Esophagus (tissue), 2 donors: ENCODE measurements around the gene RBMX2. TPM values are rescaled to one million over a fixed set of nuclear protein-coding genes. Genes with fewer than 3 reads are reported as not detected.
"Not testable (repeated sequence)": the region's sequence is repeated elsewhere in the genome, so short reads cannot be mapped to it uniquely, and the experiment has no call there.

ENCODE experiments used
- H3K27ac ChIP-seq, 2 donors: one replicate each; pipeline ENCODE4 v1.5.1; 2013; ENCODE audit warnings: low read depth in 2 of 2, mild to moderate bottlenecking in 2 of 2, inconsistent platforms in 1 of 2, low read length in 1 of 2, moderate library complexity in 1 of 2
- H3K27me3 ChIP-seq, 2 donors: one replicate each; pipeline ENCODE4 v1.6.1; 2013; ENCODE audit warnings: low read length in 2 of 2, control low read depth in 1 of 2, mild to moderate bottlenecking in 1 of 2; ENCODE audit not compliant: insufficient read depth in 2 of 2, control insufficient read depth in 1 of 2
- H3K36me3 ChIP-seq, 2 donors: one replicate each; pipeline ENCODE4 v1.6.1; 2013; ENCODE audit warnings: low read length in 1 of 2; ENCODE audit not compliant: control insufficient read depth in 2 of 2, insufficient read depth in 2 of 2
- H3K4me1 ChIP-seq, 2 donors: one replicate each; pipeline ENCODE4 v1.6.1; 2013; ENCODE audit warnings: low read length in 1 of 2; ENCODE audit not compliant: control insufficient read depth in 2 of 2, insufficient read depth in 2 of 2
- H3K4me3 ChIP-seq, 2 donors: one replicate each; pipeline ENCODE4 v1.5.1; 2013; ENCODE audit warnings: low read length in 2 of 2, mild to moderate bottlenecking in 2 of 2, low read depth in 1 of 2, moderate library complexity in 1 of 2
- H3K9me3 ChIP-seq, 2 donors: one replicate each; pipeline ENCODE4 v1.6.1; 2013; ENCODE audit warnings: mild to moderate bottlenecking in 2 of 2, low read depth in 1 of 2, low read length in 1 of 2, moderate library complexity in 1 of 2; ENCODE audit not compliant: control insufficient read depth in 2 of 2, insufficient read depth in 1 of 2
- WGBS, 2 donors: extraction: QIAGEN DNeasy Blood & Tissue Kit; methylation state at CpG; one replicate each; pipeline ENCODE4 v1.1.7; 2013; 5-methylcytosine and 5-hydroxymethylcytosine counted together
- polyA plus RNA-seq, 2 donors: library from polyadenylated mRNA; stranded (reverse); fragments of 200-250 nt; gene quantifications; one replicate each; pipeline ENCODE4 v1.2.3, GENCODE V29; 2013
- donor health status: healthy with polysubstance abuse.
- donor health status: Bipolar disorder and iron deficiency.

RBMX2 gene
- polyA plus RNA-seq, 2 donors, result 13.0 to 13.5 TPM

- not testable (repeated sequence) for H3K36me3 ChIP-seq, H3K27me3 ChIP-seq, H3K4me1 ChIP-seq, H3K27ac ChIP-seq, H3K9me3 ChIP-seq, H3K4me3 ChIP-seq
- 71 to 87% methylated on average over 2 of the region's 2 CpGs for WGBS, 2 donors
Observed at GRCh38 chrX:130437996-130438395, 36.2 kb downstream of the RBMX2 start.

DNA sequence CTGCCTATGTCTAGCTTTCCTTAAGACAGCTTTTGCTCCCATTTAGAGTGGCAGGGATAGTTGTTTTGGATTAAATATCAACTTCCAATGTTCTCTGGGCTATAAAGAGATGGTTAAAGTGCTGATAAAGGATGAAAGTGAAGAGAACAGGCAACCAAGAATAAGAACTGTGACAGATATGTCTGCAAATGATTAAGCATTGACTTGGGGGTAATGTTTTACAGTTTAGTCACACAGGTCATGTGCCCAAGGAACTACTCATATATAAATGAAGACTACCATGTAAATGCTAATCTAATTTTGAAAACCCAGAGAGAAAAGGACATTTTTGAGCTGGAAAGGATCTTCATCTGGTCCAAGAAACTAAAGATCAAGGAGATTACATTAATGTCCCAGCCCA, 42.1 kb downstream of the RBMX2 start:
- Histone ChIP-seq H3K27me3 (no peaks in the 10 kb centered on the region), H3K4me1 (no peaks in the 10 kb centered on the region), H3K27ac (no peak overlapping the region), H3K36me3 (no peaks in the 10 kb centered on the region), H3K4me3 (no peak overlapping the region), H3K9me3 (no peaks in the 10 kb centered on the region)

GRCh38 chrX:130444641-130445336, 43.0 kb downstream of the RBMX2 start:
- WGBS, 2 donors, result 75 to 90% methylated on average over 1 of the region's 1 CpG
- H3K4me1 ChIP-seq, result no peaks in the 10 kb centered on the region
- H3K9me3 ChIP-seq, result no peaks in the 10 kb centered on the region
- H3K4me3 ChIP-seq, result no peak overlapping the region
- no peak overlapping the region for H3K27ac ChIP-seq
- no peaks in the 10 kb centered on the region for H3K27me3 ChIP-seq
- no peaks in the 10 kb centered on the region for H3K36me3 ChIP-seq

GRCh38 chrX:130446974-130447373, 45.2 kb downstream of the RBMX2 start:
- Histone ChIP-seq H3K27me3 (no peaks in the 10 kb centered on the region), H3K36me3 (no peaks in the 10 kb centered on the region), H3K4me1 (no peaks in the 10 kb centered on the region), H3K4me3 (no peak overlapping the region), H3K9me3 (no peaks in the 10 kb centered on the region), H3K27ac (no peak overlapping the region)
- WGBS, 2 donors, result 46 to 56% methylated on average over 4 of the region's 4 CpGs

Other genes with a start within 250 kb of the RBMX2 start
- 10 to 100 TPM; 16.3 to 22.4 TPM for gene AIFM1, start 236.1 kb upstream of the RBMX2 start, polyA plus RNA-seq
- under 1 TPM in 1 of 2 donors, not detected in 1; 0.46 TPM for gene RAB33A, start 230.0 kb upstream of the RBMX2 start, polyA plus RNA-seq
- gene ZNF280C, start 133.1 kb upstream of the RBMX2 start, polyA plus RNA-seq, result under 1 TPM; 0.69 to 0.91 TPM
- 10 to 100 TPM in 1 of 2 donors, 1 to 10 TPM in 1; 8.3 to 10.2 TPM for gene SLC25A14, start 62.1 kb upstream of the RBMX2 start, polyA plus RNA-seq
- not detected for gene GPR119, start 16.3 kb upstream of the RBMX2 start, polyA plus RNA-seq